ENCODE results near the gene CFAP43.

DNA sequence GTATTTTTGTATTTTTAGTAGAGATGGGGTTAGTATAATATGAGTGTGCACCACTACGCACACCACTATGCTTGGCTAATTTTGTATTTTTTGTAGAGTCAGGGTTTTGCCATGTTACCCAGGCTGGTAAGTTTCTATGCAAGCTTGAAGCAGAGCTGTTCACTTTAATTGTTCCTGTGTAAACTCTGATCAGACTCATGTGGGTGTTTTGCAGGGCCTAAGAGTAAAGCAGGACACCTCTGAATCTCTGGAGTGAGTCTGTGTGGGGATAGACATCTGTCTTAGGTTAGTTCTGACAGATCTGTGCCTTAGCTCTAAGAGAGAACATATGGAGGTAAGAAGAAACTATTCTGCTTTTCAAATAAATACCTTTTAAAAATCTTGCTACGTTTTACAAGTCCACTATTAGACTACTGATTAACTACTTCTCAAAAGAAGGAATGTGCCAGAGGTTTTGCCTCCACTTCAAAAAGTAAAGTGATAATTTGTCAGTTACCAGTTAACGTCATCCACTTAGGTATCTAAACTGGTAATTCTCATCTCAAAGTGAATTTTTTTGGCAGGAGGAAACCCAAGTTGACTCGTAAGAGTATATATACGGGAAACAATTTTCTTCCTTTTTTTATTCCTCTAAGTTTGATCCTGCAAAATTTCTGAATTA lies 147.6 kb downstream of the CFAP43 start:
- TF ChIP-seq CTCF (IDR thresholded peaks at IDR 0.05) (no peak), JUN (CRISPR knock-in tag; IDR thresholded peaks at IDR 0.05) (no peak), ETV6 (CRISPR knock-in tag; IDR thresholded peaks at IDR 0.05) (no peak), CBFB (CRISPR knock-in tag; IDR thresholded peaks at IDR 0.05; ENCODE audit: low read depth) (no peak), ATF3 (CRISPR knock-in tag; conservative IDR thresholded peaks at IDR 0.05) (no peak), IRF2 (CRISPR knock-in tag; IDR thresholded peaks at IDR 0.05; ENCODE audit: borderline replicate concordance, low read depth) (no peak), GABPB1 (CRISPR knock-in tag; IDR thresholded peaks at IDR 0.05) (no peak), RELA (CRISPR knock-in tag; IDR thresholded peaks at IDR 0.05; ENCODE audit: borderline replicate concordance) (no peak), MAX (CRISPR knock-in tag; IDR thresholded peaks at IDR 0.05) (no peak), TEAD4 (CRISPR knock-in tag; IDR thresholded peaks at IDR 0.05) (no peak), CREB1 (CRISPR knock-in tag; IDR thresholded peaks at IDR 0.05) (no peak)
- TF ChIP-seq, protein P1, sequence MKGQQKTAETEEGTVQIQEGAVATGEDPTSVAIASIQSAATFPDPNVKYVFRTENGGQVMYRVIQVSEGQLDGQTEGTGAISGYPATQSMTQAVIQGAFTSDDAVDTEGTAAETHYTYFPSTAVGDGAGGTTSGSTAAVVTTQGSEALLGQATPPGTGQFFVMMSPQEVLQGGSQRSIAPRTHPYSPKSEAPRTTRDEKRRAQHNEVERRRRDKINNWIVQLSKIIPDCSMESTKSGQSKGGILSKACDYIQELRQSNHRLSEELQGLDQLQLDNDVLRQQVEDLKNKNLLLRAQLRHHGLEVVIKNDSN (CRISPR knock-in tag; IDR thresholded peaks at IDR 0.05) = no peak

Data from WTC11 (cell line).